K562 treated with DMSO at 1 percent for 12 hours (cell line): ENCODE measurements around the gene ZNF224. TPM values are rescaled to one million over a fixed set of nuclear protein-coding genes. Genes with fewer than 3 reads are reported as not detected.

ENCODE experiments used
- total RNA-seq: library from RNA; unstranded; fragments of 300-600 nt; gene quantifications from 2 replicates; pipeline ENCODE4 v1.2.3, GENCODE V29; 2022; ENCODE audit not compliant: insufficient read depth

The ZNF224 gene
- total RNA-seq = 5.7 and 7.4 TPM in 2 replicates

GRCh38 chr19:44093931-44094765, at the start of gene ZNF224:
Gene ZNF224 (plus strand): TSS chr19:44094361. CDS start chr19:44097874, 3,513 bp downstream.

DNA sequence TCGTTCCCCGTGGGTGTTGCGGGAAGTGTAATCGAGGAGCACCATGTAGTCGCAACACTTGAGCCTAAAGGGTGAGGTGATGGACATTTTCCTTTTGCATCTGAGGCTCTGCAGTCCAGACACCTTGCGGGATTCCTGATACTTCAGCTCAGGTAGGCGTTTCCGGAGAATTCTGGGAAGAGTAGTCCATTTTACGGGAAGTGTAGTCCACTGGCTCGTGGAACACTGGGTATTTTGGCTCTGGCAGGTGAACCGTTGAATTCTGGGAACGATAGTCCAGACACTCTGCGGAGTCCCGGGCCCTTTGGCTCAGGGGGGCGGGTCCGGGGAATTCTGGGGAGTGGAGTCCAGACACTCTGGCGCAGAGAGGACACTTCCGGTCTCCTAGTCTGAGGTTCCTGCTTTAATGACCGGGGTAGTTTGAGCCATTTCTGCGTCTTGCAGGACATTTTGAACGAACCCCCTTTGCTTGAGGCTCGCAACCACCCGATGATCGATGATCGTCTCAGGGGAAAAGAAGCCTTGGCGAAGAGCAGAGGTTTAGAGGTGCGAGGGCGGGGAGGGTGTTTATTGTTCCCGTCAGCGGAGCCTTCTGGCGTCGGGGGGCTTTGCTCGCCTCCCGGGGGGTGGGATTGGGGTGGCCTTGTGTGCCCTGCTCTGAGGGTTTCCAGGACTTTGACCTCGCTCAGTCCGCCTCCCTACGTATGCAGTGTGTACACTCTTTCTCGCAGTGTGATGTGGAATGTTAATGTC, 42.3 kb upstream of the ZNF224 start, which contains the start of gene ZNF223:
Gene ZNF223 (plus strand): TSS at position 387 of the 753 bp plus-strand sequence. CDS start 3,141 bp downstream, outside the sequence.

GRCh38 chr19:44071824-44072542, 22.2 kb upstream of the ZNF224 start, which contains the start of gene ZNF284:
Gene ZNF284 (plus strand): TSS chr19:44072159. CDS start chr19:44076390, 4,231 bp downstream.

GRCh38 chr19:44113138-44113783, 19.1 kb downstream of the ZNF224 start, which contains the start of gene ZNF225:
Gene ZNF225 (plus strand): TSS chr19:44113399. CDS start chr19:44115828, 2,429 bp downstream.

DNA sequence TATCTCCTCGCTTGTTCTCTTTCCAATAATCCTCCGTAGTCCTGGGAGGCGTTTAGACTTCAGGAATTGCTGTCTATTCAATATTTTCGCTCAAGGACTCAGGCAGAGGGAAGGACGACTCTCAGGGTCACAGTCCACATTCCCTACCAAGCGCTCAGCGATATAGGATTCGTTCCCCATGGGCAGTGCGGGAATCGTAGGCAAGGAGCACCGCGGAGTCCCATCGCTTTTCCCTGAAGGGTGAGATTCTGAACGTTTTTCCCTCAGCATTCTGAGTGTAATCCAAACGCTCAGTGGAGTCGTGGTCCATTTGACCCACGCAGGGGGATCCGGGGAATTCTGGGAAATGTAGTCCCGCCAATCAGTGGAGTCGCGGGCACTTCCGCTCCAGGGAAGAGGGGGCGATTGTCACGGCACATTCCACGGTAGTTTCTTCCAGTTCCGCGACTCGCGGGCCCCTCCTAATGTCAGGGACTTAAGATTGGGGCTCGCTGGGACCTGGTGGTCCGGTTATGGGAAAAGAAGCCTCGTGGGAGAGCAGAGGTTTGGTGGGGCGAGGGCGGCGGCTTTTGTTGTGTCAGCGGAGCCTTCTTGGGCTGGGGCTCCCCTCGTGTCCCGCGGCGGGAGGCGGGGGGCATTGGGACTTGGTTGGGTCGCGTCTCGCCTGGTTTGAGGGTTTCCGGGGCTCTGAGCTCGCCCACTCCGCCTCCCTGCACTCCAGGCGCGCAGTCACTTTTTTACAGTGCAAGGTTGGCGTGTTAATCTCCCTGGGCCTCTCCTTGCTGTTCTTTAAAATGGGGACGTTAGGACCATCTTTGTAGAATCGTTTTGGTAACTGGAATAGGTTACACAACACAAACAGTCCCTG, 47.3 kb downstream of the ZNF224 start, which contains the start of gene ZNF234:
Gene ZNF234 (plus strand): TSS at position 364 of the 868 bp plus-strand sequence. CDS start 3,079 bp downstream, outside the sequence.

Other genes starting within 250 kb of the ZNF224 start
- gene ZNF404, start 210.4 kb upstream of the ZNF224 start, total RNA-seq = 1.1 and 1.2 TPM in 2 replicates
- gene ZNF45, start 159.1 kb upstream of the ZNF224 start, total RNA-seq = 1.6 and 7.4 TPM in 2 replicates
- gene ZNF221, start 143.1 kb upstream of the ZNF224 start, total RNA-seq = 0.60 TPM in 1 of 2 replicates, not detected in the other
- gene ZNF155, start 110.2 kb upstream of the ZNF224 start, total RNA-seq = not detected in 2 replicates
- 0.56 and 2.2 TPM in 2 replicates for gene ZNF230, start 91.4 kb upstream of the ZNF224 start, total RNA-seq
- gene ZNF222, start 69.0 kb upstream of the ZNF224 start, total RNA-seq = 2.0 and 4.9 TPM in 2 replicates
- gene ZNF223, start 42.3 kb upstream of the ZNF224 start, total RNA-seq = 1.2 and 2.3 TPM in 2 replicates
- gene ZNF284, start 22.2 kb upstream of the ZNF224 start, total RNA-seq = 0.31 TPM in 1 of 2 replicates, not detected in the other
- 0.86 and 1.3 TPM in 2 replicates for gene ZNF225, start 19.0 kb downstream of the ZNF224 start, total RNA-seq
- gene ZNF234, start 47.2 kb downstream of the ZNF224 start, total RNA-seq = 0.16 and 1.4 TPM in 2 replicates
- 8.9 and 15.3 TPM in 2 replicates for gene ZNF226, start 70.7 kb downstream of the ZNF224 start, total RNA-seq
- gene ZNF227, start 118.2 kb downstream of the ZNF224 start, total RNA-seq = 2.8 and 13.8 TPM in 2 replicates
- 0.53 TPM in 1 of 2 replicates, not detected in the other for gene ZNF233, start 165.5 kb downstream of the ZNF224 start, total RNA-seq
- 0.49 and 0.59 TPM in 2 replicates for gene ZNF235, start 210.7 kb downstream of the ZNF224 start, total RNA-seq